ENCODE results near the gene MAMDC2.
"Not testable (repeated sequence)": the region's sequence is repeated elsewhere in the genome, so short reads cannot be mapped to it uniquely, and the experiment has no call there.

MAMDC2 gene

GRCh38 chr9:70038171-70038621, 5.5 kb upstream of the MAMDC2 start:
- not testable (repeated sequence) for DNase-seq

GRCh38 chr9:70040376-70040903, 3.2 kb upstream of the MAMDC2 start:
- DNase-seq, result no peak

GRCh38 chr9:70042461-70043215, 1.0 kb upstream of the MAMDC2 start:
- DNase-seq, result no peak

GRCh38 chr9:70043285-70043684, 363 bp upstream of the MAMDC2 start:
- DNase-seq, result no peak

GRCh38 chr9:70044490-70045307, 1.1 kb downstream of the MAMDC2 start:
- DNase-seq, result peak; percentile 50

GRCh38 chr9:70045452-70045851, 1.8 kb downstream of the MAMDC2 start:
- no peak for DNase-seq

GRCh38 chr9:70046274-70047070, 2.8 kb downstream of the MAMDC2 start:
- DNase-seq, result peak; percentile 53

- DNase-seq, result no peak
Observed at GRCh38 chr9:70049236-70049635, 5.6 kb downstream of the MAMDC2 start.

GRCh38 chr9:70049672-70050271, 6.1 kb downstream of the MAMDC2 start:
- peak; percentile 47 for DNase-seq

- DNase-seq, result peak; percentile 23
Observed at GRCh38 chr9:70052768-70053167, 9.1 kb downstream of the MAMDC2 start.

- no peak for DNase-seq
Observed at GRCh38 chr9:70053864-70054263, 10.2 kb downstream of the MAMDC2 start.

- DNase-seq, result no peak
Observed at GRCh38 chr9:70054521-70054920, 10.9 kb downstream of the MAMDC2 start.

GRCh38 chr9:70055406-70056210, 12.0 kb downstream of the MAMDC2 start:
- no peak for DNase-seq

- DNase-seq, result no peak
Observed at GRCh38 chr9:70056211-70056944, 12.7 kb downstream of the MAMDC2 start.

GRCh38 chr9:70058569-70059116, 15.0 kb downstream of the MAMDC2 start:
- no peak for DNase-seq

GRCh38 chr9:70060148-70060882, 16.7 kb downstream of the MAMDC2 start:
- DNase-seq, result no peak

GRCh38 chr9:70060883-70061507, 17.3 kb downstream of the MAMDC2 start:
- DNase-seq, result no peak

GRCh38 chr9:70061776-70062175, 18.1 kb downstream of the MAMDC2 start:
- DNase-seq, result no peak

GRCh38 chr9:70064496-70064895, 20.8 kb downstream of the MAMDC2 start:
- no peak for DNase-seq

Data from right forelimb (tissue), 1 donor.